Panc1 (cell line): ENCODE data around the gene B4GALT1. TPM values are rescaled to one million over a fixed set of nuclear protein-coding genes. Genes with fewer than 3 reads are reported as not detected.

Experiments used
- ATAC-seq: fragments of 200-7000 bp; cut with Tn5 transposase; 2 replicates; pipeline ENCODE4 v1.9.1; 2020; ENCODE audit warnings: mild to moderate bottlenecking, moderate library complexity
- BruUV-seq: library from RNA; stranded (reverse); fragments of 400-500 nt; replicated peaks from 2 replicates; lab custom pipeline; 2021; lab: Mats Ljungman, UMichigan
- CTCF ChIA-PET: fragments of 300-600 bp; sonication (Branson Sonifier 250); formaldehyde crosslinking; loops from one replicate; lab custom pipeline; 2022; ENCODE audit warnings: antibody characterized with exemption; lab: Charles Lee
- POLR2A ChIA-PET: fragments of 300-600 bp; sonication (Branson Sonifier 250); formaldehyde crosslinking; loops from one replicate; lab custom pipeline; 2022; ENCODE audit warnings: antibody characterized with exemption; lab: Charles Lee
- DNase-seq: peaks from one replicate; pipeline ENCODE4 v3.0.0-alpha.2; 2010; ENCODE audit warnings: low read depth, low spot score
- H3K27ac ChIP-seq: 2 replicates; pipeline ENCODE4 v1.5.1; 2011; ENCODE audit warnings: mild to moderate bottlenecking, low read length, inconsistent platforms
- H3K27me3 ChIP-seq: fragments of 200-500 bp; sonication (Bioruptor generic); 2 replicates; pipeline ENCODE4 v1.6.0; 2014; ENCODE audit warnings: low read length, inconsistent platforms; ENCODE audit not compliant: control insufficient read depth, insufficient read depth
- H3K36me3 ChIP-seq: fragments of 200-500 bp; sonication (Bioruptor generic); 2 replicates; pipeline ENCODE4 v1.5.1; 2014; ENCODE audit warnings: inconsistent platforms, mild to moderate bottlenecking, low read length, moderate library complexity; ENCODE audit not compliant: control insufficient read depth, insufficient read depth
- H3K4me1 ChIP-seq: 2 replicates; pipeline ENCODE4 v1.5.1; 2011; ENCODE audit warnings: inconsistent platforms, mild to moderate bottlenecking, low read length, moderate library complexity; ENCODE audit not compliant: control insufficient read depth, insufficient read depth
- H3K4me3 ChIP-seq, 2 experiments: 2 replicates each; pipeline ENCODE4 v1.5.1; 2011 to 2012; ENCODE audit warnings: low read depth in 2 of 2, low read length in 2 of 2, mild to moderate bottlenecking in 2 of 2, inconsistent platforms in 1 of 2, moderate library complexity in 1 of 2
- H3K9me3 ChIP-seq: fragments of 200-500 bp; sonication (Bioruptor generic); 2 replicates; pipeline ENCODE4 v1.5.1; 2014; ENCODE audit warnings: low read depth, mild to moderate bottlenecking, inconsistent platforms, low read length, moderate library complexity; ENCODE audit not compliant: control insufficient read depth, insufficient read depth
- CTCF ChIP-seq: fragments of 450-650 bp; IDR thresholded peaks from 2 replicates; pipeline ENCODE4 v1.5.1; 2017; ENCODE audit warnings: mild to moderate bottlenecking
- POLR2AphosphoS5 ChIP-seq: IDR thresholded peaks from 2 replicates; pipeline ENCODE4 v1.6.1; 2012; ENCODE audit warnings: mild to moderate bottlenecking, low read depth, low read length, moderate library complexity
- REST ChIP-seq, 2 experiments: IDR thresholded peaks; 2 replicates each; pipeline ENCODE4 v1.6.1; 2011 to 2012; ENCODE audit warnings: low read depth in 2 of 2, control low read depth in 1 of 2, low read length in 1 of 2, mild to moderate bottlenecking in 1 of 2, moderate library complexity in 1 of 2; ENCODE audit not compliant: insufficient read depth in 1 of 2
- SIN3A ChIP-seq: IDR thresholded peaks from 2 replicates; pipeline ENCODE4 v1.6.1; 2012; ENCODE audit warnings: low read depth, mild to moderate bottlenecking, low read length, moderate library complexity, borderline replicate concordance; ENCODE audit not compliant: insufficient read depth
- TCF7L2 ChIP-seq: IDR thresholded peaks from 2 replicates; pipeline ENCODE4 v1.6.1; 2011; ENCODE audit warnings: mild to moderate bottlenecking, low read depth, low read length, inconsistent platforms
- in situ Hi-C: cut with HindIII; loops from 2 replicates; pipeline ENCODE4 v1.10.0; 2016; ENCODE audit warnings: low sequenced_read_pairs, low pct_unique_long_range_greater_than_20kb
- intact Hi-C: fragments of 100-400 bp; cut with micrococcal nuclease; formaldehyde crosslinking; loops from one replicate; pipeline ENCODE4 v1.10.0; 2022; ENCODE audit not compliant: unreplicated experiment
- total RNA-seq: library from RNA; stranded (reverse); gene quantifications from one replicate; pipeline ENCODE4 v1.2.1, GENCODE V29; 2021; ENCODE audit not compliant: unreplicated experiment

B4GALT1 gene
- total RNA-seq, 1 experiment from 2014 or later, result 57.4 TPM

GRCh38 chr9:33135470-33135958 is 31.6 kb downstream of the B4GALT1 start:
- POLR2A ChIA-PET, result no interaction called here
- H3K9me3 ChIP-seq, result no peaks in the 10 kb centered on the region
- no peak overlapping the region for H3K4me3 ChIP-seq
- intact Hi-C loops, result no loop called here
- H3K27ac ChIP-seq, result no peak overlapping the region
- in situ Hi-C loops, result no loop called here
- no peaks in the 10 kb centered on the region for H3K36me3 ChIP-seq
- 0 out of 2 replicates have a peak, but pooled peaks cover 5% of the 10 kb centered on the region for H3K4me1 ChIP-seq
- BruUV-seq, result no TSS peak
- H3K27me3 ChIP-seq, result no peaks in the 10 kb centered on the region
- TF ChIP-seq TCF7L2, result no peak
- TF ChIP-seq REST (IDR thresholded peaks at IDR 0.05; ENCODE audit: insufficient read depth in 1 of 2, low read depth in 2 of 2, low read length in 1 of 2), result no peak
- no peak for TF ChIP-seq POLR2AphosphoS5
- no peak for TF ChIP-seq SIN3A
- no peak for TF ChIP-seq CTCF
- ATAC-seq, result no peak
- CTCF ChIA-PET, result no interaction called here
- no peak for DNase-seq

- Histone ChIP-seq H3K4me1 (0 out of 2 replicates have a peak, but pooled peaks cover 5% of the 10 kb centered on the region), H3K9me3 (no peaks in the 10 kb centered on the region), H3K4me3 (no peak overlapping the region), H3K27me3 (no peaks in the 10 kb centered on the region), H3K27ac (no peak overlapping the region), H3K36me3 (no peaks in the 10 kb centered on the region)
- ATAC-seq (no peak), DNase-seq (no peak)
- in situ Hi-C loops, result no loop called here
- CTCF ChIA-PET, result no interaction called here
- no TSS peak for BruUV-seq
- POLR2A ChIA-PET, result no interaction called here
- TF ChIP-seq CTCF, result no peak
- no peak for TF ChIP-seq REST (IDR thresholded peaks at IDR 0.05; ENCODE audit: insufficient read depth in 1 of 2, low read depth in 2 of 2, low read length in 1 of 2)
- TF ChIP-seq SIN3A, result no peak
- intact Hi-C loops, result no loop called here
Measured at GRCh38 chr9:33135031-33135461, 32.1 kb downstream of the B4GALT1 start.
